ENCODE data around the gene ECT2L.

ECT2L gene
- total RNA-seq: 0 to 0.15 (median 0.08) reads per million in 4 donors

DNA sequence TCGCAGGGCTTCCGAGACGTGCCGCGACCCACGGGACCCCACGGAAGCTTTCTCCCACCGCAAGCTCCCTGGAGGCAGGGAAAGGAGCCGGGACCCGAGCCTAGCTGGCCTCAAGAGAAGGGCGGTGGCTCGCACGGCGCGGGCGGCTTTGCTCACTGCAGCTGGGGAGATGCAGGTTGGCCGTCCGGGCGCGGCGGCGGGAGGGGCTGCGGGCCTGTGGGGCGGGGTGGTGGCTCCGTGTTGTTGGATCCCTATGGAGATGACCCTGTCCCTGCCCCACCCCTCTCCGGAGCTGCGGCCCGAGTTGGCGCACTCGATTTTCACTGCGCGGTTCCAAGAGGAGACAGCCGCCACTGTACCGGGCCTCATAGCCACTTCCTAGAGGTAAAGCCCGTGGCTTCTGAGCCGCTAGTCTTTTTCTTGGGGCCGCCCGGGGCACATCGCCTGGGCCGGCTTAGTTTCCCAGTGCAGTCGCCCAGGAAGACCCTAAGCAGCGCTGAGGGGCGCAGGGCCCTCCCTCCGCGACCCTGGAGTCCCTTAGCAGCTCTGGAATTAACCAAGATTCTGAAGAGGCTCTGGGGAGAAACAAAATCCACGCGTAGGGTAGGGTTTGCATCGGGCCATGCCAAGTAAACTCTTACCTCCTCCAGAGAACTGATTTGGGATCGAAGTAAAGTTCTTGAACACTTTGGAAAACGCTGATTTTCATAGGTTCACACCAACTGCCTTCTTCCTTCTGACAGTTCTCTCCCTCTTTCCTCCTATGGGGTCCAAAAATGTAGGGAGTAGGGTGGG, at the start of gene ECT2L:
TSS of gene ECT2L (plus strand) at position 279 of the 795 bp plus-strand sequence. CDS start 17,188 bp downstream, outside the sequence.
- DNase-seq: no peak

GRCh38 chr6:138752017-138752416, 43.9 kb upstream of the ECT2L start:
- DNase-seq: no peak

GRCh38 chr6:138757136-138757535, 38.8 kb upstream of the ECT2L start:
- no peak for DNase-seq

DNA sequence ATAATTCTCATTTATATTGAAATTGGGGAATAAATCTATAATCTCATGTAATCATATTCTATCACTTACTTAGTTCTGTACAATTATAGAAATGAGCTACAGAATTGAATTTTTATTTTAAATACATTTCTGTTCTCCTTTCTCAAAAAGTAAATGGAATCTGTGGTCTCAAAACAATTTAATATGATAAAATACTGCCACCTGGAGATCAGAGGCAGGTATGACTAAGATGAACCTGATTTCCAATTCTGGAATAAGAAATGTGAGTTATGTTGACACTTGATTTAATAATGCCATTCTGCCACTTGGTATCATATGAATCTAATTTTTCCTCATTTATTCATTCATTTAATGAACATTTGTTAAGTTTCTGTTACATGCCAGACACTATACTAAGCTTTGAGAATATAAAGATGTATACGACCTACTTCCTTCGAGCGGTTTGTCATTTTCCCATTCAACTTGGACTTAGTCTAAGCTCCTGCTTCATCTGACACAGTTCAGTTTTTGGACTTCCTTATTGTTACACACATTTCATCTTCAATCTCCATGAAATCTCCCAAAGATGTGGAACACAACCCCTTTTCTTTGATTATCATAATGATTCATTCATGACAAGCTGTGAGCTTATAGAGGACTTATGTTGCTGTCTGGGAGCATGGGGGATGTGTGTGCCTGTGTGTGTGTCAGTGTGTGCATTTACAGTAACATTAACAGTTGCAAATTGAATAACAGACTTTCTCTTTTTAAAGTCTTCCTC, 29.8 kb upstream of the ECT2L start:
- DNase-seq: peak in 1 of 5 donors; percentile 18

- no peak for DNase-seq
These were observed 26.7 kb upstream of the ECT2L start for GRCh38 chr6:138769102-138769676.

DNA sequence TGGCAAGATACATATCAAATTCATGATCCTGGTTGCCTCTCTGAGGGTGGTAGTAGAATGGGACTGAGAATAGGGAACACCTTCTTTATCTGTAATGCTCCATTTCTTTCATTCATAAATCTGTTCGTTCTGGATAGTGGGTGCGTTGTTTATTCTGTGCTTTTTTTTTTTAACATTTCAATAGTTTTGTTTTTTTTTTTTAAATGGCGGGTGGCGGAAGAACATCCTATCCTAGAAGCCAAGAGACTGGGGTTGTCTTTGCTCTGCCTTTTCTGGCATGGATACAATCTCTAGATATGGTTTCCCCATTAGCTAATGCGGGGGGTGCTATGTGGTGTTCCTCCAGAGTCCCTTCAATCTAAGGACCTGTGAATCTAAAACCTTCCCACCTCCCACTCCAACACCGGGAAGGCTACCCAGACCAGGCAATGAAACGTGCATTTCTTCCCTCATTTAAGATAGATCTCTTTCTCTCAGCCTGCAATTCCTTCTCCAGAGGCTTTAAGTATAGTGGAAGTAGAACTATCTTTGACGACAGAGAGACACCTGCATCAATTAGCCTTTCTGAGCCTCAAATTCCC, 23.2 kb upstream of the ECT2L start:
- DNase-seq: no peak

- DNase-seq: peak; percentile 85 to 96 (median 92)
These were observed 22.5 kb upstream of the ECT2L start, which contains the start of gene CCDC28A for GRCh38 chr6:138773177-138774091. CCDC28A (plus strand) TSS chr6:138773769; CDS start chr6:138776121, 2,352 bp downstream.

GRCh38 chr6:138774370-138774769, 21.5 kb upstream of the ECT2L start:
- no peak for DNase-seq

- no peak for DNase-seq
These were observed 19.2 kb upstream of the ECT2L start for GRCh38 chr6:138776659-138777058.

GRCh38 chr6:138778331-138778730, 17.6 kb upstream of the ECT2L start:
- no peak for DNase-seq

DNA sequence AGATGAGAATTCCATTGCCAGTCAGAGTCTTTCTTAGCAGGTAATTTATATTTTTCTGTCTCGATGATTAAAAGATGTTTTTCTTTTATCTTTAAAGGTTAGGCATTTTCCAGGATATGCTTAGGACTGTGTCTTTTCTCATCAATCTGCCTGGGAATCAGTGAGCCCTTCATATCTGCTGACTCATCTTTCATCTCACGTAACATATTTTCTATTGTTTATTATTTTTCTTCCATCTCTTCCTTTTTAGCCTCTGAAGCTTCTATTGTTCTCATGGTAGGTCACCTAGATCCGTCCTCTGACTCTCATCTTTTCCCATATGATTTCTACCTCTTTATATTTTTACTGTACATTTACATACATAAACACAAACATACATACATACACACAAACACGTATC, 13.6 kb upstream of the ECT2L start:
- DNase-seq: no peak

DNA sequence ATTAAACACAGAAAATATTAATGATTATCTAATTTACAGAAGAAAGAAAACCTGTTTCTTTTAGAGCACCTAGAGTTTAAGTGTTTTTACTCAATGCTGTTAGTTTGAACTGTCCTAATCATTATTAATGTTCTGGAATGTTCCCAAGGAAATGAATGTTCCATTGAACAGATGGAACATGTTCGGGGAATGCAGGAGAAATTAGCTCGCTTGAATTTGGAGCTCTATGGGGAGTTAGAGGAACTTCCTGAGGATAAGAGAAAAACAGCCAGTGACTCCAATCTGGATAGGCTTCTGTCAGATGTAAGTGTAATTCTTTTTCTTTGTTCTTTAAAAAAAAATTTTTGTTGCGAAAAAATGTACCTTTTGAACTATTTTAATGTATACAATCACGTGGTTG, 10.8 kb upstream of the ECT2L start:
- no peak for DNase-seq

DNA sequence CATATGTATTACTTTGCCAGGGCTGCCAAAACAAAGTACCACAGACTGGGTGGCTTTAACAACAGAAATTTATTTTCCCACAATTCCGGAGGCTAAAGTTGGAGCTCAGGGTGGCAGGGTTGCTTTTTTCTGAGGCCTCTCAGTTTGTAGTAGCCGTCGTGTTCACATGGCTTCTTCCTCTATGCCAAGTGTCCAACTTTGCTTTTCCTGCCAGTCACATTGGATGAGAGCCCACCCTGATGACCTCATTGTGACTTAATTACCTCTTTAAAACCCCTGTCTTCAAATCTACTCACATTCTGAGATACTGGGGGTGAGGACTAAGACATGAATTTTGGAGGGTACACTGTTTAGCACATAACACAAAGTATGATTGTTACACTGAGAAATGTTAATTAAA, 9.9 kb upstream of the ECT2L start:
- no peak for DNase-seq

DNA sequence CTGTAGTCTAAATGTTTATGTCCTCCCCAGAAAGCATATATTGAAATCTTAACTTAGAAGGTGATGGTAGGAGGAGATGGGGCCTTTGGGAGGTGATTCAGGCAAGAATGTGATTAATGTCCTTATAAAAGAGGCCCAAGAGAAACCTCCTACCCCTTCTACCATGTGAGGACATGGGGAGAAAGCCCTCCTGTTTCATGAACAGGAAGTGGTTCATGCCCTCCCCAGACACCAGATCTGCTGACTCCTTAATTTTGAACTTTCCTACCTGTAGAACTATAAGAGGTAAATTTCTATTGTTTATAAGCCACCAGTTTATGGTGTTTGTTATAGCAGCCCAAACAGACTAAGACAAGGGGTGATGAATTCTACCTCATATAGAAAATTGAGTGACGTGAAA, 8.7 kb upstream of the ECT2L start:
- DNase-seq: no peak

DNA sequence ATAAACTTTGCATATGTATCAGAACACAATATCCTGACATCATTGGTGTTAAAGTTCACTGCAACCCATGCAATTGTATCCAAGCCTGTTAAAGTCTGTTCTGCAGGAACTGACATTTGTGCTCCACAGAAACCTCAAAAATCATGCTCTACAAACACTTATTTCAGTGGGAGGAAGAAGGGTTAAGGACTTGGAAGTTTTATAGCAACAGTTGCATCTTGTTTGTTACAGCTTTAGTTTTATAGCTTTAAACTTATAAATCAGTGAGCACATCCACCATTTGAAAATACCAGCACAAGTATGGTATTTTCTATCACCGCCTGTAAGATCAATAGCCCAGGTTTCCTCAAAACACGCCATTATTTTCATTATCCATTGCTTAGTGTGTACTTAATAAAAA, 884 bp downstream of the ECT2L start:
- no peak for DNase-seq

DNA sequence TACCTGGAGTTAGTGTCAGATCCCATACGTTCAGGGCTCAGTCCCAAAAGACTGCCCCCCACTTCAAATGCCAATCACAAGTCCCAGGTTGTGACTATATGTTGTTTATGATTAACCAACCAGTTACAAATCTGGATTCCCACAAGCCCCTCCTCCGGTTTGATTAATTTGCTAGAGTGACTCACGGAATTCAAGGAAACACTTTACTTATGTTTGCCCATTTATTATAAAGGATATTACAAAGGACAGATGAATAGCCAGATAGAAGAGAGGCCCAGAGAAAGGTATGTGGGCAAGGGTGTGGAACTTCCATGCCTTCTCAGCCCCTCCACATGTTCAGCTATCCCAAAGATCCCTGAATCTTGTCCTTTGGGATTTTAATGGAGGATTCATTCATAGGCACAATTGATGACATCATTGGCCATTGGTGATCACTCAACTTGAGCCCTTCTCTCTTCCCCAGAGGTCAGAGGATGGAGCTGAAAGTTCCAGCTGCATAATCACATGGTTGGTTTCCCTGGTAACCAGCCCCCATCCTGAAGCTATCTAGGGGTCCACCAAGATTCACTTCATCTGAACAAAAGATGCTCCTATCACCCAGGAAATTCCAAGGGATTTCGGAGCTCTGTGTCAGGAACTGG, 2.0 kb downstream of the ECT2L start:
- no peak for DNase-seq

DNA sequence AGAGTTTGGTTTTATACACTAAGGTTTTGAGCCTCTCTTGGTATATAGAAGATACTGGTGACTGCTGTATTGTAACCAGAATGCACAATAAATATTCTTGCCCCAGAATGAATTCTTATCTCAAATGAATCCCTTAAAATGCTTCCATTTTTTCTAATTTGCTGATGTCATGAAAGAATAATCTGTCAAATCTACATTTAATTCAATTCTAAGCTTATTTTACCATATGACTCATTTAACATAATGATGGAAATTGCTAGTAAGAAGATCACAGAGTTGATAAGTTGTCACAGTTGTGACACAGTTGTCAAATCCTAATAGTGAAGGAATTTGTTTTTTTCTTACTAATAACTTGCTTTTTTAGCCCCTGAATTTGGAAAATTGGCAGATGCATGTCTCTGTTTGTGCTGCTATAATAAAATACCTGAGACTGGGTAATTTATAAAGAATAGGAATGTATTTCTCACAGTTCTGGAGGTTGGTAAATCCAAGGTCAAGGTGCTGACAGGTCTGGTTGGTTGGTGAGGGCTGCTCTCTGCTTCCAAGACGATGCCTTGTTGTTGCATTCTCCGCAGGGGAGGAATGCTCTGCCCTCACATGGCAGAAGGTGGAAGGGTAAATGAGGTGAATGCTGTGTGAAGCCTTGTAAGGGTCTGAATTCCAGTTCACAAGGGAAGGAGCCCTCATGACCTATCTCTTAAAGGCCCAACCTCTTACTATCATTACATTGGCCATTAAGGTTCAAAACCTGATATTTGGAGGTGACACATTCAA, 4.7 kb downstream of the ECT2L start:
- no peak for DNase-seq

- DNase-seq: no peak
These were observed 7.4 kb downstream of the ECT2L start for GRCh38 chr6:138803331-138803730.

DNA sequence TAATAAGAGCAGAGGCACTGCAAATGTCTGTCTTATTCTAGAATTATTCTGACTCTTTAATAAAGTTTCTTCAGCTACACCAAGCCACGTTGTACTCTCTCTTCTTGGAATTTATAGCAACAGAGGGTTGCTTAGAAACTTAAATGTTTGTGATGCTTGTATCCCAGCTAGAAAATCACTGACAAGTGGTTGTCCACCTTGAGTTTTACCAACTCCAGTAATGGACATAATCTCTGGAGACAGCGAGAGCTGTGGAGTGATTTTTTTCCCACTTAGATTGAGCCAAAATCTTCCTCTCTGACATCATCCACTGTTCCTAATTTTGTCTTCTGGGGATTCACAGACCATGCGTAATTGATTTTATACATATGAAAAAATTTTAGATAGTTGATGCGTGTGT, 8.0 kb downstream of the ECT2L start:
- no peak for DNase-seq

DNA sequence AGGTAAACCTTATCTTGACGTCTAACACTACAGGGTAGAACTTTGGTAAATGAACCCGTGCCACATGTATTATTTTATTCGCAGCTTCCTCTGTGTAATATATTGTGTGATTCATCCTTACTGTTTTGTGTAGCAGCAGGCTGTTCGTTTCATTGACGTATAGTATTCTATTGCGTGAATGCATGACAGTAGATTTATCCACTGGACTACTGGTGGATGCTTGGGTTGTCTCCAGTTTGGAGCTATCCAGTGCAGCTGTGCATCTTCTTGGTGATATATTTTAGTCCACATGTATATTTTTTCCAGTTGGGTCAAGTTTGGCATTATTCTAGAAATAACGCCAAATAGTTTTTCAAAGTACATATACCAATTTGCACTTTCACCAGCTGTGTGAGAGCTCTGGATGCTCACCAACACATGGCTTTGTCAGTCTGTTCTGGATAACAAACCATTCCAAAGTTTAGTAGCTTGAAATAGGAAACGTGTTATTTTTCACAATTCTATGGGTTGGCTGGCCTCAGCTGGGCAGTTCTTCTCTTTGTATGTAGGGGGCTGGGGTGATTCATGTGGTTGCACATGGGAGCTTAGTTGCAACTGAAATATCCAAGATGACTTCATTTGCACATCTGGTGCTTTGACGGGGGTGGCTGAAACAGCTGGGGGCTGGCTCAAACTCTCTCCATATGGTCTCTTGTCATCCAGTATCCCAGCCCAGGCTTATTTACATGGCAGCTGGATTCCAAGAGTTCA, 9.3 kb downstream of the ECT2L start:
- no peak for DNase-seq
